Measurements from ENCODE around the gene SCYL3. TPM values are rescaled to one million over a fixed set of nuclear protein-coding genes. Genes with fewer than 3 reads are reported as not detected.

SCYL3 gene
- total RNA-seq, 5 donors from 2014 or later (not counting 1 experiment from before 2014, with no cell fraction given), result 10.5 to 20.8 (median 18.2) TPM

DNA sequence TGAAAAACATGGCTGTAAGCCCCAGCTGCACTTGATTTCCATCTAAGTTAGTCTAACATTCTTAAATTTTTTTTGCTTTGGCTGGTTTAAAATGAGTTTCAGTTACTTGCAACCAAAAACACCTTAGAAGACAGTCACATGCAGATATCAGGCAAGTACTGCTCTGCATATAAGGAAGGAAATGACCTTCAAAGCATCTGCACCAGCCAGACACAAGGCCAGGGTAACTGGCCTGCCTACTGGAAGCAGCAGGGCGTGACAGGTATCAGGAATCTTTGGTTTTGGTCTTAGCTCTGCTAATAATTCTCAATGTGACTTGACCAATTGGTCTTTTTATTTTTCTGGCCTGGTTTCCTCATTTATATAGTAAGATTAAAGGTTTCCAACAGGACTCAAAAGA, 33.5 kb downstream of the SCYL3 start:
- Mint-ChIP-seq H3K9me3 (no peaks in the 10 kb centered on the region), H3K27me3 (no peaks in the 10 kb centered on the region), H3K36me3 (peaks cover 66% of the 10 kb centered on the region), H3K4me3 (no peak overlapping the region), H3K27ac (no peak overlapping the region), H3K4me1 (peaks cover 0 to 6% (median 2%) of the 10 kb centered on the region in 3 donors)
- Histone ChIP-seq H3K4me3 (ENCODE audit: control insufficient read depth in 1 of 2, extremely low read depth in 1 of 2, low read length in 1 of 2) (no peak overlapping the region), H3K9me3 (no peaks in the 10 kb centered on the region), H3K4me1 (ENCODE audit: control insufficient read depth in 1 of 2, extremely low read depth in 1 of 2, insufficient read depth in 2 of 2, low read length in 2 of 2) (no peaks in the 10 kb centered on the region), H3K27me3 (replicated peaks in 1 of 2; ENCODE audit: control insufficient read depth in 2 of 2, extremely low read depth in 1 of 2, insufficient read depth in 2 of 2, low read length in 1 of 2) (no peaks in the 10 kb centered on the region), H3K27ac (ENCODE audit: low read length) (no peak overlapping the region), H3K36me3 (ENCODE audit: control insufficient read depth in 2 of 2, extremely low read depth in 1 of 2, insufficient read depth in 1 of 2, low read length in 1 of 2) (peaks cover 0 to 72% of the 10 kb centered on the region in 2 donors)
- POLR2A ChIA-PET, result no interaction called here
- CTCF ChIA-PET, result interaction anchor here in 1 of 2 donors (0.5 kb wide), 1 partner anchor 182 kb away, joined by 3 read pairs; no protein-coding TSS in a partner anchor
- ATAC-seq (replicated peaks in 1 of 4) (no peak), DNase-seq (no peak)
- WGBS (ENCODE audit: insufficient coverage), result no CpG with 5 or more reads among the region's 1 CpG

GRCh38 chr1:169859001-169859400, 34.7 kb downstream of the SCYL3 start:
- H3K27me3 ChIP-seq (replicated peaks in 1 of 2; ENCODE audit: control insufficient read depth in 2 of 2, extremely low read depth in 1 of 2, insufficient read depth in 2 of 2, low read length in 1 of 2), result no peaks in the 10 kb centered on the region
- peaks cover 5 to 75% of the 10 kb centered on the region in 2 donors for H3K36me3 ChIP-seq (ENCODE audit: control insufficient read depth in 2 of 2, extremely low read depth in 1 of 2, insufficient read depth in 1 of 2, low read length in 1 of 2)
- ChIA-PET POLR2A (no interaction called here), CTCF (no interaction called here)
- H3K9me3 ChIP-seq, result no peaks in the 10 kb centered on the region
- H3K9me3 Mint-ChIP-seq, result no peaks in the 10 kb centered on the region
- H3K4me1 Mint-ChIP-seq, result peaks cover 0 to 6% (median 2%) of the 10 kb centered on the region in 3 donors
- ATAC-seq (replicated peaks in 1 of 4) (no peak), DNase-seq (no peak)
- H3K27me3 Mint-ChIP-seq, result no peaks in the 10 kb centered on the region
- no peak overlapping the region for H3K27ac ChIP-seq (ENCODE audit: low read length)
- no peaks in the 10 kb centered on the region for H3K4me1 ChIP-seq (ENCODE audit: control insufficient read depth in 1 of 2, extremely low read depth in 1 of 2, insufficient read depth in 2 of 2, low read length in 2 of 2)
- H3K4me3 ChIP-seq (ENCODE audit: control insufficient read depth in 1 of 2, extremely low read depth in 1 of 2, low read length in 1 of 2), result no peak overlapping the region
- H3K4me3 Mint-ChIP-seq, result no peak overlapping the region
- H3K27ac Mint-ChIP-seq, result no peak overlapping the region
- peaks cover 68% of the 10 kb centered on the region for H3K36me3 Mint-ChIP-seq
- no CpG with 5 or more reads among the region's 4 CpGs for WGBS (ENCODE audit: insufficient coverage)

GRCh38 chr1:169858467-169858866, 35.2 kb downstream of the SCYL3 start:
- ATAC-seq (replicated peaks in 1 of 4), result no peak
- no peak for DNase-seq
- H3K4me3 ChIP-seq (ENCODE audit: control insufficient read depth in 1 of 2, extremely low read depth in 1 of 2, low read length in 1 of 2), result no peak overlapping the region
- Mint-ChIP-seq H3K36me3 (peaks cover 68% of the 10 kb centered on the region), H3K27me3 (no peaks in the 10 kb centered on the region), H3K4me3 (no peak overlapping the region), H3K4me1 (peaks cover 0 to 6% (median 2%) of the 10 kb centered on the region in 3 donors), H3K27ac (no peak overlapping the region), H3K9me3 (no peaks in the 10 kb centered on the region)
- CTCF ChIA-PET, result no interaction called here
- H3K36me3 ChIP-seq (ENCODE audit: control insufficient read depth in 2 of 2, extremely low read depth in 1 of 2, insufficient read depth in 1 of 2, low read length in 1 of 2), result peaks cover 5 to 75% of the 10 kb centered on the region in 2 donors
- WGBS (ENCODE audit: insufficient coverage), result no CpG with 5 or more reads among the region's 3 CpGs
- H3K4me1 ChIP-seq (ENCODE audit: control insufficient read depth in 1 of 2, extremely low read depth in 1 of 2, insufficient read depth in 2 of 2, low read length in 2 of 2), result no peaks in the 10 kb centered on the region
- no peak overlapping the region for H3K27ac ChIP-seq (ENCODE audit: low read length)
- POLR2A ChIA-PET, result no interaction called here
- H3K27me3 ChIP-seq (replicated peaks in 1 of 2; ENCODE audit: control insufficient read depth in 2 of 2, extremely low read depth in 1 of 2, insufficient read depth in 2 of 2, low read length in 1 of 2), result no peaks in the 10 kb centered on the region
- H3K9me3 ChIP-seq, result no peaks in the 10 kb centered on the region

GRCh38 chr1:169853341-169853740, 40.4 kb downstream of the SCYL3 start:
- H3K4me1 ChIP-seq (ENCODE audit: control insufficient read depth in 1 of 2, extremely low read depth in 1 of 2, insufficient read depth in 2 of 2, low read length in 2 of 2), result no peaks in the 10 kb centered on the region
- Mint-ChIP-seq H3K27me3 (no peaks in the 10 kb centered on the region), H3K4me3 (no peak overlapping the region), H3K9me3 (peaks cover 0 to 4% (median 0%) of the 10 kb centered on the region in 3 donors), H3K4me1 (peaks cover 0 to 6% (median 2%) of the 10 kb centered on the region in 3 donors), H3K36me3 (peaks cover 78% of the 10 kb centered on the region), H3K27ac (no peak overlapping the region)
- DNase-seq (no peak), ATAC-seq (replicated peaks in 1 of 4) (no peak)
- WGBS (ENCODE audit: insufficient coverage), result no CpG with 5 or more reads among the region's 1 CpG
- no peak overlapping the region for H3K4me3 ChIP-seq (ENCODE audit: control insufficient read depth in 1 of 2, extremely low read depth in 1 of 2, low read length in 1 of 2)
- peaks cover 5 to 77% of the 10 kb centered on the region in 2 donors for H3K36me3 ChIP-seq (ENCODE audit: control insufficient read depth in 2 of 2, extremely low read depth in 1 of 2, insufficient read depth in 1 of 2, low read length in 1 of 2)
- ChIA-PET CTCF (no interaction called here), POLR2A (interaction anchor here in 1 of 2 donors (0.5 kb wide), 1 partner anchor 40 kb away, joined by 3 read pairs; the partner anchor contains the start of gene SCYL3)
- H3K27ac ChIP-seq (ENCODE audit: low read length), result no peak overlapping the region
- H3K9me3 ChIP-seq, result no peaks in the 10 kb centered on the region
- H3K27me3 ChIP-seq (replicated peaks in 1 of 2; ENCODE audit: control insufficient read depth in 2 of 2, extremely low read depth in 1 of 2, insufficient read depth in 2 of 2, low read length in 1 of 2), result no peaks in the 10 kb centered on the region

GRCh38 chr1:169849346-169850022, 44.2 kb downstream of the SCYL3 start:
- WGBS (ENCODE audit: insufficient coverage), result 80% methylated on average over 2 of the region's 5 CpGs
- Histone ChIP-seq H3K27me3 (replicated peaks in 1 of 2; ENCODE audit: control insufficient read depth in 2 of 2, extremely low read depth in 1 of 2, insufficient read depth in 2 of 2, low read length in 1 of 2) (no peaks in the 10 kb centered on the region), H3K4me1 (ENCODE audit: control insufficient read depth in 1 of 2, extremely low read depth in 1 of 2, insufficient read depth in 2 of 2, low read length in 2 of 2) (peaks cover 0 to 3% of the 10 kb centered on the region in 2 experiments), H3K4me3 (ENCODE audit: control insufficient read depth in 1 of 2, extremely low read depth in 1 of 2, low read length in 1 of 2) (no peak overlapping the region), H3K27ac (ENCODE audit: low read length) (no peak overlapping the region), H3K9me3 (no peaks in the 10 kb centered on the region), H3K36me3 (ENCODE audit: control insufficient read depth in 2 of 2, extremely low read depth in 1 of 2, insufficient read depth in 1 of 2, low read length in 1 of 2) (peaks cover 2 to 58% of the 10 kb centered on the region in 2 donors)
- ChIA-PET POLR2A (no interaction called here), CTCF (no interaction called here)
- H3K36me3 Mint-ChIP-seq, result peaks cover 86% of the 10 kb centered on the region
- peaks cover 0 to 13% (median 11%) of the 10 kb centered on the region in 3 donors for H3K4me1 Mint-ChIP-seq
- no peak overlapping the region for H3K27ac Mint-ChIP-seq
- H3K9me3 Mint-ChIP-seq, result peaks cover 4 to 13% (median 5%) of the 10 kb centered on the region in 3 donors
- no peak for ATAC-seq (replicated peaks in 1 of 4)
- no peaks in the 10 kb centered on the region for H3K27me3 Mint-ChIP-seq
- DNase-seq, result no peak
- no peak overlapping the region for H3K4me3 Mint-ChIP-seq

GRCh38 chr1:169848456-169848855, 45.2 kb downstream of the SCYL3 start:
- Mint-ChIP-seq H3K36me3 (peaks cover 85% of the 10 kb centered on the region), H3K27ac (no peak overlapping the region), H3K4me3 (no peak overlapping the region), H3K27me3 (no peaks in the 10 kb centered on the region), H3K9me3 (peaks cover 4 to 13% (median 5%) of the 10 kb centered on the region in 3 donors), H3K4me1 (peaks cover 0 to 13% (median 11%) of the 10 kb centered on the region in 3 donors)
- Histone ChIP-seq H3K27ac (ENCODE audit: low read length) (no peak overlapping the region), H3K27me3 (replicated peaks in 1 of 2; ENCODE audit: control insufficient read depth in 2 of 2, extremely low read depth in 1 of 2, insufficient read depth in 2 of 2, low read length in 1 of 2) (no peaks in the 10 kb centered on the region), H3K9me3 (no peaks in the 10 kb centered on the region), H3K36me3 (ENCODE audit: control insufficient read depth in 2 of 2, extremely low read depth in 1 of 2, insufficient read depth in 1 of 2, low read length in 1 of 2) (peaks cover 0 to 47% of the 10 kb centered on the region in 2 donors), H3K4me1 (ENCODE audit: control insufficient read depth in 1 of 2, extremely low read depth in 1 of 2, insufficient read depth in 2 of 2, low read length in 2 of 2) (peaks cover 0 to 3% of the 10 kb centered on the region in 2 experiments), H3K4me3 (ENCODE audit: control insufficient read depth in 1 of 2, extremely low read depth in 1 of 2, low read length in 1 of 2) (no peak overlapping the region)
- ChIA-PET CTCF (no interaction called here), POLR2A (no interaction called here)
- 100% methylated on average over 2 of the region's 2 CpGs for WGBS (ENCODE audit: insufficient coverage)
- DNase-seq (no peak), ATAC-seq (replicated peaks in 1 of 4) (no peak)

Measured in T-cell (primary cell).